ENCODE data around the gene PRR20G. TPM values are rescaled to one million over a fixed set of nuclear protein-coding genes. Genes with fewer than 3 reads are reported as not detected.

PRR20G gene
- total and polyA plus RNA-seq, 2 experiments from 2014 or later: 0.39 TPM; not detected in 1

- no peak for TF ChIP-seq EZH2 (IDR thresholded peaks at IDR 0.05; ENCODE audit: low read depth, unreplicated experiment)
- TF ChIP-seq NANOG (IDR thresholded peaks at IDR 0.05; ENCODE audit: borderline replicate concordance): no peak
- TF ChIP-seq, protein P1, sequence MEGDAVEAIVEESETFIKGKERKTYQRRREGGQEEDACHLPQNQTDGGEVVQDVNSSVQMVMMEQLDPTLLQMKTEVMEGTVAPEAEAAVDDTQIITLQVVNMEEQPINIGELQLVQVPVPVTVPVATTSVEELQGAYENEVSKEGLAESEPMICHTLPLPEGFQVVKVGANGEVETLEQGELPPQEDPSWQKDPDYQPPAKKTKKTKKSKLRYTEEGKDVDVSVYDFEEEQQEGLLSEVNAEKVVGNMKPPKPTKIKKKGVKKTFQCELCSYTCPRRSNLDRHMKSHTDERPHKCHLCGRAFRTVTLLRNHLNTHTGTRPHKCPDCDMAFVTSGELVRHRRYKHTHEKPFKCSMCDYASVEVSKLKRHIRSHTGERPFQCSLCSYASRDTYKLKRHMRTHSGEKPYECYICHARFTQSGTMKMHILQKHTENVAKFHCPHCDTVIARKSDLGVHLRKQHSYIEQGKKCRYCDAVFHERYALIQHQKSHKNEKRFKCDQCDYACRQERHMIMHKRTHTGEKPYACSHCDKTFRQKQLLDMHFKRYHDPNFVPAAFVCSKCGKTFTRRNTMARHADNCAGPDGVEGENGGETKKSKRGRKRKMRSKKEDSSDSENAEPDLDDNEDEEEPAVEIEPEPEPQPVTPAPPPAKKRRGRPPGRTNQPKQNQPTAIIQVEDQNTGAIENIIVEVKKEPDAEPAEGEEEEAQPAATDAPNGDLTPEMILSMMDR (conservative IDR thresholded peaks at IDR 0.05; ENCODE audit: low read depth in 2 of 2): no peak
- no peak for TF ChIP-seq EZH2phosphoT487 (IDR thresholded peaks at IDR 0.05; ENCODE audit: unreplicated experiment)
- TF ChIP-seq JUNB (IDR thresholded peaks at IDR 0.05; ENCODE audit: unreplicated experiment): no peak
- no peak for TF ChIP-seq ZNF331 (CRISPR knock-in tag; IDR thresholded peaks at IDR 0.05; ENCODE audit: low read depth)
Measured at GRCh38 chr3:127254033-127254644, 33.7 kb downstream of the PRR20G start (continued).

DNA sequence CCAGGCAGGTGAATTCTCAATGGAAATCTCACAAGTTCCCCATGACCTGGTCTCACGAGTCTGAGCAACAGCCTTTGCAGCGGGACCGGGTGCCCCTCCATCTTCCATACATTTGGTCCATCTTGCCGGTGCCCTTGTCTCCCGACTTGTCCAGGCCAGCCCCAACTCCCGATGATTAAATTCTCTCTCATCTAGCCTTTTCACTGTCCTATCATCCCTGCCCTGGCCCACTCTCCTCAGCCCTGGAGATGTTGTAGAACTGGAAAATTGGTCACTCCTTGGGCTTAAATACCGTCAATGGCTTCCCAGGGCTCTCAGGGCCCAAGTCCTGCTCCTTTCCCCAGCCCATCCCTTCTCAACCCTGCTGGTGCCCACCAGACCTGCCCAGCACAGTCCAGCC is 34.4 kb downstream of the PRR20G start:
- Histone ChIP-seq H4K20me1 (replicated peaks; ENCODE audit: insufficient read depth) (no peaks in the 10 kb centered on the region), H3K4me1 (ENCODE audit: insufficient read depth) (no peaks in the 10 kb centered on the region), H3K4me2 (no peak overlapping the region), H3K9me2 (ENCODE audit: insufficient read depth) (no peaks in the 10 kb centered on the region), H3K36me3 (ENCODE audit: insufficient read depth) (peaks cover 11% of the 10 kb centered on the region; the same call in 1 of the 2 replicates), H2AFZ (no peak overlapping the region), H3K27ac (ENCODE audit: low read depth) (no peak overlapping the region), H3F3A (replicated peaks; ENCODE audit: low read depth) (no peaks in the 10 kb centered on the region), H3K4me3 (no peak overlapping the region), H3K27me3 (ENCODE audit: insufficient read depth) (no peaks in the 10 kb centered on the region), H3K79me2 (replicated peaks; ENCODE audit: insufficient read depth) (no peaks in the 10 kb centered on the region)
- peaks cover 65% of the 10 kb centered on the region for H3K9me3 Mint-ChIP-seq
- peaks cover 4% of the 10 kb centered on the region; the same call in 1 of the 3 replicates for H3K36me3 Mint-ChIP-seq (ENCODE audit: low read depth)
- ATAC-seq (no peak), DNase-seq (ENCODE audit: low spot score) (no peak)
- no peak overlapping the region for H3K27ac Mint-ChIP-seq
- peaks cover 2% of the 10 kb centered on the region for H3K27me3 Mint-ChIP-seq (ENCODE audit: insufficient read depth, low read depth, poor library complexity)
- H3K4me3 Mint-ChIP-seq: no peak overlapping the region
- H3K4me1 Mint-ChIP-seq: no peaks in the 10 kb centered on the region
- TF ChIP-seq, protein P1 (conservative IDR thresholded peaks at IDR 0.05; ENCODE audit: low read depth in 2 of 2): no peak
- no peak for TF ChIP-seq ZNF331 (CRISPR knock-in tag; IDR thresholded peaks at IDR 0.05; ENCODE audit: low read depth)
- TF ChIP-seq, protein P2, sequence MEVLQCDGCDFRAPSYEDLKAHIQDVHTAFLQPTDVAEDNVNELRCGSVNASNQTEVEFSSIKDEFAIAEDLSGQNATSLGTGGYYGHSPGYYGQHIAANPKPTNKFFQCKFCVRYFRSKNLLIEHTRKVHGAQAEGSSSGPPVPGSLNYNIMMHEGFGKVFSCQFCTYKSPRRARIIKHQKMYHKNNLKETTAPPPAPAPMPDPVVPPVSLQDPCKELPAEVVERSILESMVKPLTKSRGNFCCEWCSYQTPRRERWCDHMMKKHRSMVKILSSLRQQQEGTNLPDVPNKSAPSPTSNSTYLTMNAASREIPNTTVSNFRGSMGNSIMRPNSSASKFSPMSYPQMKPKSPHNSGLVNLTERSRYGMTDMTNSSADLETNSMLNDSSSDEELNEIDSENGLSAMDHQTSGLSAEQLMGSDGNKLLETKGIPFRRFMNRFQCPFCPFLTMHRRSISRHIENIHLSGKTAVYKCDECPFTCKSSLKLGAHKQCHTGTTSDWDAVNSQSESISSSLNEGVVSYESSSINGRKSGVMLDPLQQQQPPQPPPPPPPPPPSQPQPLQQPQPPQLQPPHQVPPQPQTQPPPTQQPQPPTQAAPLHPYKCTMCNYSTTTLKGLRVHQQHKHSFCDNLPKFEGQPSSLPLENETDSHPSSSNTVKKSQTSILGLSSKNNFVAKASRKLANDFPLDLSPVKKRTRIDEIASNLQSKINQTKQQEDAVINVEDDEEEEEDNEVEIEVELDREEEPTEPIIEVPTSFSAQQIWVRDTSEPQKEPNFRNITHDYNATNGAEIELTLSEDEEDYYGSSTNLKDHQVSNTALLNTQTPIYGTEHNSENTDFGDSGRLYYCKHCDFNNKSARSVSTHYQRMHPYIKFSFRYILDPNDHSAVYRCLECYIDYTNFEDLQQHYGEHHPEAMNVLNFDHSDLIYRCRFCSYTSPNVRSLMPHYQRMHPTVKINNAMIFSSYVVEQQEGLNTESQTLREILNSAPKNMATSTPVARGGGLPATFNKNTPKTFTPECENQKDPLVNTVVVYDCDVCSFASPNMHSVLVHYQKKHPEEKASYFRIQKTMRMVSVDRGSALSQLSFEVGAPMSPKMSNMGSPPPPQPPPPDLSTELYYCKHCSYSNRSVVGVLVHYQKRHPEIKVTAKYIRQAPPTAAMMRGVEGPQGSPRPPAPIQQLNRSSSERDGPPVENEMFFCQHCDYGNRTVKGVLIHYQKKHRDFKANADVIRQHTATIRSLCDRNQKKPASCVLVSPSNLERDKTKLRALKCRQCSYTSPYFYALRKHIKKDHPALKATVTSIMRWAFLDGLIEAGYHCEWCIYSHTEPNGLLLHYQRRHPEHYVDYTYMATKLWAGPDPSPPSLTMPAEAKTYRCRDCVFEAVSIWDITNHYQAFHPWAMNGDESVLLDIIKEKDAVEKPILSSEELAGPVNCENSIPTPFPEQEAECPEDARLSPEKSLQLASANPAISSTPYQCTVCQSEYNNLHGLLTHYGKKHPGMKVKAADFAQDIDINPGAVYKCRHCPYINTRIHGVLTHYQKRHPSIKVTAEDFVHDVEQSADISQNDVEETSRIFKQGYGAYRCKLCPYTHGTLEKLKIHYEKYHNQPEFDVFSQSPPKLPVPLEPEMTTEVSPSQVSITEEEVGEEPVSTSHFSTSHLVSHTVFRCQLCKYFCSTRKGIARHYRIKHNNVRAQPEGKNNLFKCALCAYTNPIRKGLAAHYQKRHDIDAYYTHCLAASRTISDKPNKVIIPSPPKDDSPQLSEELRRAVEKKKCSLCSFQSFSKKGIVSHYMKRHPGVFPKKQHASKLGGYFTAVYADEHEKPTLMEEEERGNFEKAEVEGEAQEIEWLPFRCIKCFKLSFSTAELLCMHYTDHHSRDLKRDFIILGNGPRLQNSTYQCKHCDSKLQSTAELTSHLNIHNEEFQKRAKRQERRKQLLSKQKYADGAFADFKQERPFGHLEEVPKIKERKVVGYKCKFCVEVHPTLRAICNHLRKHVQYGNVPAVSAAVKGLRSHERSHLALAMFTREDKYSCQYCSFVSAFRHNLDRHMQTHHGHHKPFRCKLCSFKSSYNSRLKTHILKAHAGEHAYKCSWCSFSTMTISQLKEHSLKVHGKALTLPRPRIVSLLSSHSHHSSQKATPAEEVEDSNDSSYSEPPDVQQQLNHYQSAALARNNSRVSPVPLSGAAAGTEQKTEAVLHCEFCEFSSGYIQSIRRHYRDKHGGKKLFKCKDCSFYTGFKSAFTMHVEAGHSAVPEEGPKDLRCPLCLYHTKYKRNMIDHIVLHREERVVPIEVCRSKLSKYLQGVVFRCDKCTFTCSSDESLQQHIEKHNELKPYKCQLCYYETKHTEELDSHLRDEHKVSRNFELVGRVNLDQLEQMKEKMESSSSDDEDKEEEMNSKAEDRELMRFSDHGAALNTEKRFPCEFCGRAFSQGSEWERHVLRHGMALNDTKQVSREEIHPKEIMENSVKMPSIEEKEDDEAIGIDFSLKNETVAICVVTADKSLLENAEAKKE (CRISPR knock-in tag; IDR thresholded peaks at IDR 0.05): no peak
- no peak for TF ChIP-seq EZH2 (IDR thresholded peaks at IDR 0.05; ENCODE audit: low read depth, unreplicated experiment)
- TF ChIP-seq, protein P3, sequence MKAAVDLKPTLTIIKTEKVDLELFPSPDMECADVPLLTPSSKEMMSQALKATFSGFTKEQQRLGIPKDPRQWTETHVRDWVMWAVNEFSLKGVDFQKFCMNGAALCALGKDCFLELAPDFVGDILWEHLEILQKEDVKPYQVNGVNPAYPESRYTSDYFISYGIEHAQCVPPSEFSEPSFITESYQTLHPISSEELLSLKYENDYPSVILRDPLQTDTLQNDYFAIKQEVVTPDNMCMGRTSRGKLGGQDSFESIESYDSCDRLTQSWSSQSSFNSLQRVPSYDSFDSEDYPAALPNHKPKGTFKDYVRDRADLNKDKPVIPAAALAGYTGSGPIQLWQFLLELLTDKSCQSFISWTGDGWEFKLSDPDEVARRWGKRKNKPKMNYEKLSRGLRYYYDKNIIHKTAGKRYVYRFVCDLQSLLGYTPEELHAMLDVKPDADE (IDR thresholded peaks at IDR 0.05): no peak
- TF ChIP-seq EZH2phosphoT487 (IDR thresholded peaks at IDR 0.05; ENCODE audit: unreplicated experiment): no peak
- TF ChIP-seq NANOG (IDR thresholded peaks at IDR 0.05; ENCODE audit: borderline replicate concordance): no peak
- TF ChIP-seq STAT1 (IDR thresholded peaks at IDR 0.05; ENCODE audit: unreplicated experiment): no peak
- no peak for TF ChIP-seq ZNF114 (CRISPR knock-in tag; IDR thresholded peaks at IDR 0.05)
- TF ChIP-seq POLR2AphosphoS5 (IDR thresholded peaks at IDR 0.05; ENCODE audit: low read depth): no peak

Measured in GM23338 (cell line).